ENCODE data around the gene CACNA1D.
A peak's percentile ranks its signal among the peaks of the same experiment; 100 is the strongest.

CACNA1D gene

DNA sequence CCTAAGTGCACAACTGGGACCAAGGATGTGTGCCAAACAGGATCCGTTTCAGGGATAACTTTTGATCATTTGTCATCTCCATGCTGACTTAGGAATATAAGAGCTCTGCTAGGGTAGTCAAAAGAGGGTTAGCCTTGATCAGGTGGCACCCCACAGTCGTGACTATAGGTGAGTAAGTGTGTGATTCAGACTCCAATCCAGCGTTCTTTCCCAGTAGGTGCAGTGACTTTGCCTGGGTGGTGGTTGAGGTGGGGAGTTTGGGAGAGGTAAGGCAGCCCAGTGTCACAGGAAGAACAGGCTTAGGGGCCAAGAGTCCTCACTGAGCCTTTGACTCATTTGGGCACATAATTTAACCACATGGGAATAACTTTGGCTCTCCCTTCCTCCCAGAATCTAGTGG lies 300.8 kb downstream of the CACNA1D start:
- Mint-ChIP-seq H3K4me1 (no peaks in the 10 kb centered on the region), H3K27ac (no peak overlapping the region), H3K36me3 (no peaks in the 10 kb centered on the region), H3K4me3 (no peak overlapping the region), H3K9me3 (no peaks in the 10 kb centered on the region)
- ATAC-seq, result no peak
- no peak for DNase-seq (ENCODE audit: low spot score in 2 of 2)

DNA sequence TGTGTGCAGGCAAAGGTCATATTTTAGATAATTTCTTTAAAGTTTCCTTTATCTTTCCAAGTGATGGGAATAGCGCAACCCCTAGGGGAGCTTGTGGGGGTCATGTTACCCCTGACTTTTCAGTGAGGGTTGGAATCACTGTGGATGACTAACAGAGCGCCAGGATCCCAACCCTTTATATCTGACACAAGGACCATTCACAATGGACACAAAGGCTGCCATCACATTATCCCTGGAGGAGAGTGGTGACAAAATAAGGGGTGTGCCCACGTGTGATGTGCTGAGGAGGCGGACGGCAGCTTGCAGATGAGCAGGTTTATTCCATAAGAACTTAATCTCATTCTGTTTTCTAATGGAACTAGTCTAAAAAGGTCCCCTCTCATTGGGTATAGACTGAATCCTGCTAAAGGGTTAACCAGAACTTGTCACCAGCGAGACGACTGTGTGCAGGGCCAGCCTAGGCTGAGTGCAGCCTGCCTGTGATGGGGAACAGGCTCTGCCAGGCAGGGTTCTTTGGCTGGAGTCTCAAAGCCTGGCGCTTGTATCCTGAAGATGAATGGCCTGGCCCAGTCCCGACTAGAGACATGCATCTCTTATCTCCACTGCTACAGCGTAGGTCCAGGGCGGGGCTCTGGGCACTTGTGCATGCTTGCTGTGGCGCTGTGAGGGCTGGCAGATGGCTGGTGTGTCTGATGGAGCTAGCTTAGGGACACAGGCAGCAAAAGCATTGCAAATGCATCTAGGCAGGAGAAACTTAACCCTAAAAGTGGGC lies 301.6 kb downstream of the CACNA1D start:
- no peak for ATAC-seq
- H3K9me3 Mint-ChIP-seq, result no peaks in the 10 kb centered on the region
- no peaks in the 10 kb centered on the region for H3K4me1 Mint-ChIP-seq
- no peak overlapping the region for H3K4me3 Mint-ChIP-seq
- DNase-seq (ENCODE audit: low spot score in 2 of 2), result no peak
- no peaks in the 10 kb centered on the region for H3K36me3 Mint-ChIP-seq
- no peak overlapping the region for H3K27ac Mint-ChIP-seq

DNA sequence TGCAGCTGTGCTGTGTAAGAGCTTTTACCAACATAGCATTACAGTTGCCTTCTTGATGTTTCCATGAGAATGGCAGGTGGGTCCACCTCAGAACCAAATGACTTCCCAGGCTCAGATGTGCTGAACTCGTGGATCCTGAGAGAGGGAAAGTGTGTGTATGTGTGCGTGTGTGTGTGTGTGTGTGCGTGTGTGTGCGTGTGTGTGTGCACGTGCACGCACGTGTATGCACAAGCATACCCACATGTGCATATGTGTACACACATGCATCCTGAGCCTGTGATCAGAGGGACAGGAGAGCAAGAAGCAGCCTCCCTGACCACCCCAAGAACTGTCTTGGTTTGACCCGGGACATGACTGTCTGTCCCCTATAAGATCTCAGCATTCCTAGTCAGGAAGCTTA lies 303.7 kb downstream of the CACNA1D start:
- no peak for ATAC-seq
- no peaks in the 10 kb centered on the region for H3K4me1 Mint-ChIP-seq
- H3K4me3 Mint-ChIP-seq, result no peak overlapping the region
- no peaks in the 10 kb centered on the region for H3K9me3 Mint-ChIP-seq
- H3K36me3 Mint-ChIP-seq, result no peaks in the 10 kb centered on the region
- DNase-seq (ENCODE audit: low spot score in 2 of 2), result no peak
- H3K27ac Mint-ChIP-seq, result no peak overlapping the region

DNA sequence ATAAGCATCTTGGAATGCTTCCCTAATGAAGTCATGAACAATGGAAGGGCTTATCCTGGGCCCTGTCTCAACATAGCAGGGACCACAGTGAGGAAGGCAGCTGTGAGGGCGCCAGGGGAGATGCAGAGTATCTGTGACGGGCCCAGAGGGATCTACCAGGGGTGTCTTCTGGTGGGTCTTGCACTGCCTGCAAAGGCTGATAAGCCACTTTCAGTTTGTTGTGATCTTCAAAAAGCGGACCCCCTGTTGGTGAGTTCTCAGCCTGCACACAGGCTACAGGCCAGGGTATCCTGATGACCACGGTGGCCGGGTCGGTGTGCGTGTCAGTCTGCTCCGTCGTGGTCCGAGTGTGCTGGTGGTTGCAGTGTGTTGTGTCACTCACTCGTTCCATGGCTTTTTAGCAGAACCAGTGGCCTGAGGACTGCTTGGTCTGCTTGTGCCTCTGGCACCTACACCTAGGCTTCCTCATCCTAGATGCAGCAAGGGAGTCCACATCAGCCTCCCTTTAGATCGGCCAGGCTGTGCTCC lies 305.0 kb downstream of the CACNA1D start:
- H3K9me3 Mint-ChIP-seq, result no peaks in the 10 kb centered on the region
- H3K4me3 Mint-ChIP-seq, result no peak overlapping the region
- no peaks in the 10 kb centered on the region for H3K4me1 Mint-ChIP-seq
- no peaks in the 10 kb centered on the region for H3K36me3 Mint-ChIP-seq
- H3K27ac Mint-ChIP-seq, result no peak overlapping the region
- ATAC-seq, result no peak
- DNase-seq (ENCODE audit: low spot score in 2 of 2), result no peak

DNA sequence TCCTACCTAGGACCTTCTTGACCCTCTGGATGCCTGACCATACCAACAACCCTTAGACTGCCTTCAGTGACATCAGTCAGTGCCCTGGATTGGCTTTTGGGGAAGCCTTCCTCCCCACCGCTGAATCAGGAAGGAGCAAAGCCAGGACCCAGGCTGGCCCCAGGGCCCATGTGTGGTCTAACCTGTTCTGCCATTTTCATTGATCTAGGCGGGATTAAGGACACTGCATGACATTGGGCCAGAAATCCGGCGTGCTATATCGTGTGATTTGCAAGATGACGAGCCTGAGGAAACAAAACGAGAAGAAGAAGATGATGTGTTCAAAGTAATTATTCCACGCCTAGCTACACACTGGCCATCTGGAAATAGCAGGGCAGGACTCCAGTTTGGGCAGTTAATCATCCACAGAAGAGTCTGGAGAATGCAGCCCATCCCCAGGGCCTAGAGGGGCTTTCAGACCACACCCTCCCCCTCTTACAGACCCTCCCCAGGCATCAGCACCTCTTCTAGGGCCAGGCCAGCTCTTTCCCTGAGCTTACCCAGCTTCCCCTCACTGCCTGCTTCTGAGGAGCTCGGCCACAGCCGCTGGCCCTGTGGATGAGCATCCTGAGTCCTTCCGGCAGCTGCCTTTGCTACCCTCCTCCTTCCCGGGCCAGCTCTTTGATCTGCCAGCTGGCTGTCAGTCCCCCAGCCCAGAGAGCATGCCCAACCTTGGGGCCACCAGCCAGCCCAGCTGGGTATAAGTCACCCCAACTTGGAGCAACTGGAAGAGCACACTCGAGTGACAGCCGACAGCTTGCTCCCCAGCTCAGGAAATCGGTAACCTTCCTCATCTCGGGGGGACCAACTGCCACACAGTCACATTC lies 305.9 kb downstream of the CACNA1D start:
- Mint-ChIP-seq H3K4me3 (no peak overlapping the region), H3K9me3 (no peaks in the 10 kb centered on the region), H3K27ac (no peak overlapping the region), H3K36me3 (no peaks in the 10 kb centered on the region), H3K4me1 (no peaks in the 10 kb centered on the region)
- ATAC-seq (no peak), DNase-seq (ENCODE audit: low spot score in 2 of 2) (no peak)

DNA sequence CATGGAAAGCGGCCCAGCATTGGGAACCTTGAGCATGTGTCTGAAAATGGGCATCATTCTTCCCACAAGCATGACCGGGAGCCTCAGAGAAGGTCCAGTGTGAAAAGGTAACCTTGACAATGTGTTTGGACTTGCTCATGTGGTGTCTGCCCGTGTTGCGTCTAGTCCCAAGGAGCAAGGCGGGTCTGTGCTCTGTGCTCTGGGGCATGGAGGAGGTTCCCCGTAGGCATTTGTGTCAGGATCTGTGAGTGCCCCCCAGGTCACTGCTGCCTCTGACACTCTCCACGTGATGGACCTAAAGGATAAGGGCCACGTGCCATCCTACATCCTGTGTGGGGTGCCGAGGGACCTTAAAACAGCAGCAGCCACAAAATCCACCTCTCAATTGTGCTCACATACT lies 306.9 kb downstream of the CACNA1D start:
- Mint-ChIP-seq H3K36me3 (no peaks in the 10 kb centered on the region), H3K9me3 (no peaks in the 10 kb centered on the region)

DNA sequence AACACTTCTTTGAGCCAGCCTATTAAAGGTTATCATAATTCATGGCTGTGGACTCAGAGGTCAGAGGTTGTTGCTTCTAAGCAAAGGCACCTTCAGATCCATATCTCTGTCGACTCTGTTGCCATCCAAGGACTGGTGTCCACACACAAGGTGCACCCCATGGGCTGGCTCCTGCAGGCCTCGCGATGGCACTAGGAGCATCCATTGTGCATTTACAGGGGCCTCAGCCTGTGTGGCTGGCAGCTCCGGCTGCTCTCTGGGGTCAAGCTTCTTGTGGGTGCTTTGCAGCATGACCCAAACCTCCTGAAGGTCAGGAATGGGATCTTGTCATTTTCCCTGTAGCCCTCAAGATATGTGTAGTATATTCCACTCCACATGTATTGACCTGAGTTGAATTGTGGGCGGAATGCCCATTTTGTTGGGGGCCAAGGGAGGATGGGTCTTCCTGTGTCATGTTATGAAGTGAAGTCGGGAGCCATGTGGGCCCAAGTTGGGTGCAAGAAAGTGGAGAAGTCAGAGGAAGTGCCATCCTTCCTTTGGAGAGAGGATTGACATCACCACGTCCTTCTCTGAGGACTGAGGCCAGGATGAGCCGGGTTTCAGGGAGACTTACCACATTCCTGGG lies 308.0 kb downstream of the CACNA1D start:
- H3K9me3 Mint-ChIP-seq, result no peaks in the 10 kb centered on the region
- no peaks in the 10 kb centered on the region for H3K36me3 Mint-ChIP-seq
- no peak overlapping the region for H3K27ac Mint-ChIP-seq
- peaks cover 5% of the 10 kb centered on the region for H3K4me1 Mint-ChIP-seq
- no peak for DNase-seq (ENCODE audit: low spot score in 2 of 2)
- H3K4me3 Mint-ChIP-seq, result no peak overlapping the region
- no peak for ATAC-seq

More for the DNA sequence above, 306.9 kb downstream of the CACNA1D start:
- ATAC-seq (no peak), DNase-seq (ENCODE audit: low spot score in 2 of 2) (no peak)
- no peak overlapping the region for H3K4me3 Mint-ChIP-seq
- no peak overlapping the region for H3K27ac Mint-ChIP-seq
- no peaks in the 10 kb centered on the region for H3K4me1 Mint-ChIP-seq

DNA sequence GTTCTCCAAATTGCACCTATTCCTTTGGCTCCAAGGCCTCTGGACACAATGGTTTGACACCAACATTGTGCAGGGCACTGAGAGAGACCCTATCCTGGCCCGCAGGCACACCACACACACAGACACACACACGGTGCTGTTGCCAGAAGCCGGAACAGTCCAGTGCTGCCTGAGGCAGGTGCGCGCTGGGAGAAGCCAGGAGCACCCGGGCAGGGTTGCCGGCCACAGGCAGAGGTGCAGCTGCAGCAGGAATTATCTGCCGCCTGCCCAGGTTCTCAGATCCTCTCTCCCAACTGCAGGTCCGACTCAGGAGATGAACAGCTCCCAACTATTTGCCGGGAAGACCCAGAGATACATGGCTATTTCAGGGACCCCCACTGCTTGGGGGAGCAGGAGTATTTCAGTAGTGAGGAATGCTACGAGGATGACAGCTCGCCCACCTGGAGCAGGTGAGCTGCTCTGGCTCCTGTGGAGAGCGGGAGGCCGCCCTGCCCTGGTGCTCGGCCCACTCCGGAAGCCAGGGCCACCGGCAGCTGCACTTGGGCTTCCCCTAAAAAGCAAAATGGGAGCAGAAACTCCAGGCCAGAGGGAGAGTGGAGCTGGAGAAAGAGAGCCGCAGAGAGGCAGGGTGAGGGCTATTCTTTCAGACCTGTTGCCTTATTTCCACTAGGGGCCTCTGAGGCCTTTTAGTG lies 308.9 kb downstream of the CACNA1D start:
- Mint-ChIP-seq H3K36me3 (no peaks in the 10 kb centered on the region), H3K27ac (no peak overlapping the region), H3K9me3 (no peaks in the 10 kb centered on the region), H3K4me1 (peaks cover 5% of the 10 kb centered on the region), H3K4me3 (no peak overlapping the region)
- ATAC-seq (no peak), DNase-seq (ENCODE audit: low spot score in 2 of 2) (no peak)

DNA sequence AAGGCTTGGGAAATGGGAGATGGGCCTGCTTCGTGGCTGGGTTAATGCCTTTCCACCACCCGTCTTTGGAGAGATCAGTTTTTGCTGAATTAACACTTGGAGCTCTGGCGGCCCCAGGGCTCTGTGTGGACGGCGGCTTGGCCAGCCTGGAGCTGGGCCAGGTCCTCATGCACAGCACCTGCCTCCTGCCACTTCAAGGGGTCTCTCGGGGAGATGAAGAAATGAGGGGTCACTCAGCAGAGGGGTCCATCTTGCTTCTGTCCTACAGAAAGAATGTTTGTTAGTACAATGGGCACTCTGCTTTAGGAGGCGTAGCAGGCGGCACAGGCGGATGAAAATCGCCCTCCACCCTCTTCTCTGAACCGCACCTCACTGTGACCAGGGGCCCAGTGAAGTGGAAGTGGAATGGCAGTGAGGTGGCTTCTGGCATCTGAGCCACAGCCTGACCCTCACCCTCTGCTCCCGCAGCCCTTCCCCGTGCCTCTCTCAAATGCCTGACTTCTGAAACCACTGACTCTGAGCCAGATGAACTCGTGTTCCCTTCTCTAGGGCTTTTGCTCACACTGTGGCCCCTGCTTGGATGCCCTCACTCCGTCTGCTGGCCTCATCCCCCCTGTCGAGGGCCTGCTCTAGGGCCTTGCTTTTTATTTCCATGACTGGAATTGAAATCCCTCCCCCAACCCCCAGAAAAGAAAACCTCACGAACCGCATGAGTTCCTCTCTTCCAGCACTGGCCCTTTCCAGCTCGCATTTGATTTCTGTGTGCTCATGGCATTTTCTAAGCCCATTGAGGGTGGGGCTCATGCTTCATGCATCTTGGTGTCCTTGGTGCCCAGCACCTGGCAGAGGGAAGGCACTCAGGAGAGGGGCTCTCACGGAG lies 309.6 kb downstream of the CACNA1D start:
- DNase-seq (ENCODE audit: low spot score in 2 of 2), result no peak
- Mint-ChIP-seq H3K4me1 (peaks cover 5% of the 10 kb centered on the region), H3K4me3 (no peak overlapping the region), H3K36me3 (no peaks in the 10 kb centered on the region), H3K9me3 (no peaks in the 10 kb centered on the region), H3K27ac (no peak overlapping the region)
- no peak for ATAC-seq

DNA sequence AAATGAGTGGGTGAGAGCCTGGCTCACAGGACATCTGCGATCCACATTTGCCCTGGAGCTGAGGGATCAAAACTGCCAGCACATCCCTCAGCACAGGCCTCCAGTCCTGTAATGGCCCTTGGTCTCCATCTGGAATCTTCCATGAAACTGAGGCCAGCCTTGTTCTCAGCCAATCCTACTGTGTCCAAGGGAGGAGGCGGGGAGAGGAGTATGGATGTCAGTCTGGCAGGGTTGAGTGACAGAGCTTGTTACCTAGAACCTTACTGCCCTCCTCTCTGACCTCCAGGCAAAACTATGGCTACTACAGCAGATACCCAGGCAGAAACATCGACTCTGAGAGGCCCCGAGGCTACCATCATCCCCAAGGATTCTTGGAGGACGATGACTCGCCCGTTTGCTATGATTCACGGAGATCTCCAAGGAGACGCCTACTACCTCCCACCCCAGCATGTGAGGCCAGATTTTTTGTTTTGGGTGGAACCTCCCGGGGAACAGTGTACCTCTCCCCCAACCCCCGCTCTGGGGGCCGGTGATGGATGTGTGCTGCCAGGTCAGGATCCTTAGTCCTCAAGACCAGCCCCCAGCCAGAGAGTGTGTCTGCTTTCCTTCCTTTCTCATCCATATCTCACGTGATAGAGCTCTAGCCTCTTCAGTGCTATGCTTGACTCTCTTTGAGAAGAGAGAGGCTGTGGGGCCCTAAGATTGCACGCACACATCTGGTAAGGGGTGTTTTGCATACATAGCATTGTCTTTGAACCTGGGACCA lies 310.5 kb downstream of the CACNA1D start:
- Mint-ChIP-seq H3K4me3 (no peak overlapping the region), H3K27ac (no peak overlapping the region), H3K36me3 (no peaks in the 10 kb centered on the region), H3K9me3 (no peaks in the 10 kb centered on the region), H3K4me1 (peaks cover 5% of the 10 kb centered on the region)
- ATAC-seq, result no peak
- no peak for DNase-seq (ENCODE audit: low spot score in 2 of 2)

DNA sequence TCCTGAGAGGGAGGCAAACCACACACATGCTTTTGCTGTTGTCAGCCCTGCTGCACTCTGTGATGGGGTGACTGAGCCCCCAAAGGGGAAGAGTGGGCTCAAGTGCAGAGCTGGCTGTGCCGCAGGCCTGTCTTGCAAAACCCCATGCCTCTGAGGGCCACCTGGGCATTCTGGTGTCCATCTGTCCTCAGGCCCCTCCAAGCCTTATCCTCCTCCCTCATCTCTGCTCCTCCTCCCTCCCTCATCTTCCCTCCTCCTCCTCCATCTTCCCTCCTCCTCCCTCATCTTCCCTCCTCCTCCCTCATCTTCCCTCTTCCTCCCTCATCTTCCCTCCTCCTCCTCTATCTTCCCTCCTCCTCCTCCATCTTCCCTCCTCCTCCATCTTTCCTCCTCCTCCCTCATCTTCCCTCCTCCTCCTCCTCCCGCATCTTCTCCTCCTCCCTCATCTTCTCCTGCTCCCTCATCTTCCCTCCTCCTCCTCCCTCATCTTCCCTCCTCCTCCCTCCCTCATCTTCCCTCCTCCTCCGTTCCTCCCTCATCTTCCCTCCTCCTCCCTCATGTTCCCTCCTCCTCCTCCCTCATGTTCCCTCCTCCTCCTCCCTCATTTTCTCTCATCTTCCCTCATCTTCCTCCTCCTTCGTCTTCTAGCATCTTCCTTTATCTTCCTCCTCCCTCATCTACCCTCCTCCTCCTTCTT lies 311.2 kb downstream of the CACNA1D start:
- Mint-ChIP-seq H3K9me3 (no peaks in the 10 kb centered on the region), H3K4me3 (no peak overlapping the region), H3K27ac (no peak overlapping the region), H3K36me3 (no peaks in the 10 kb centered on the region), H3K4me1 (peaks cover 5% of the 10 kb centered on the region)
- DNase-seq (ENCODE audit: low spot score in 2 of 2) (no peak), ATAC-seq (no peak)

DNA sequence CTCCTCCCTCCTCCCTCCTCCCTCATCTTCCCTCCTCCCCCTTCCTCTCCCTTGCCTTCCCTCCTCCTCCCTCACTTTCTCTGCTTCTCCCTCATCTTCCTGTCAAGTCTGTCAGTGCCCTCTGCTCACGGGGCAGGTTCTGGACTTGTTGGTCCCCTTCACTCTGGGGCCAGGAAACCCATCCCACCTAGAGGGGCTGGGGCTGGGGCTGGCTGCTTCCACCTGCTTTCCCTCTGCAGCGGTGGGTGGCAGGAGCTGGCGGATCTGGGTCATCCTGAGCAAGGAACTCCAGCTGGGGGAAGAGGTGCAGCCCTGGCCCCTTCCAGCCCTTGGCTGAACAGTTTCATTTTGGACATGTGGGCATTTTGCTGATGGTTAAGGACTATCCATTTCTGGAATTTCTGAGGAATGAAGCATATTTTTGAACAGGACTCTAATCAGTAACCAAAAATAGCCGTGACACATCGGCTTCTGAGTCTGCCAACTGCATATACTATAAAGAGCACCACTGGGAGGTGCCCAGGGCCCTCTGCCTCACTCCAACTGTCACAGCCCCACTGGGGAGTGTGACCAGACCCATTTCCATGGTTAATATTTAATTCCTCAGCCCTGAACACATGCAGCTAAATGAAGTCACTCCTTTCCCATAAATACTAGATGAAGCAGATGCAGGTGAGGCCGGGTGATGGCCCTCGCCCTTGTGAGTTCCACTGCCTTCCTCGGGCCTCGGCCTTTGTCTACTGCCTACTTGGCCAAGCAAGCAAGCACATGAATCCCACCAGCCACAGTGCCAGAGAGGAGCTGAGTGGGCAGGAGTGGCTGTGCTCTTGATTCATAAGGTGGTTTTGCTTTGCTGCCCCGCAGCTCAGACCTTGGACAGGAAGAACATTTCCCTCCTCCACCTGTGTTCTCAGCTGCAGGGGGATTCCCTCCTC lies 312.0 kb downstream of the CACNA1D start:
- Mint-ChIP-seq H3K27ac (peak overlapping the region; percentile 58), H3K4me3 (no peak overlapping the region), H3K36me3 (no peaks in the 10 kb centered on the region), H3K9me3 (no peaks in the 10 kb centered on the region), H3K4me1 (peaks cover 5% of the 10 kb centered on the region)
- DNase-seq (ENCODE audit: low spot score in 2 of 2) (no peak), ATAC-seq (no peak)
